Measurements from ENCODE around the gene DBR1. TPM values are rescaled to one million over a fixed set of nuclear protein-coding genes. Genes with fewer than 3 reads are reported as not detected.

The DBR1 gene
- total and polyA plus RNA-seq, 7 donors = 6.6 to 15.1 (median 9.6) TPM

GRCh38 chr3:138206196-138206595 lies 31.5 kb upstream of the DBR1 start:
- intact Hi-C loops (cut with DNase I) = no loop called here
- H3K27ac ChIP-seq = no peak overlapping the region

GRCh38 chr3:138205527-138205926 lies 30.8 kb upstream of the DBR1 start:
- H3K4me1 ChIP-seq = peaks cover 0 to 37% (median 27%) of the 10 kb centered on the region in 4 donors
- no peaks in the 10 kb centered on the region for H3K27me3 ChIP-seq
- no peak overlapping the region for H3K4me3 ChIP-seq
- no peak for TF ChIP-seq POLR2A (IDR thresholded peaks at IDR 0.05)
- no peak for TF ChIP-seq POLR2AphosphoS5 (IDR thresholded peaks at IDR 0.05)
- no peak for TF ChIP-seq CTCF (IDR thresholded peaks at IDR 0.05)
- TF ChIP-seq EP300 (IDR thresholded peaks at IDR 0.05) = no peak
- no peaks in the 10 kb centered on the region for H3K36me3 ChIP-seq
- no peaks in the 10 kb centered on the region for H3K9me3 ChIP-seq
- no peak overlapping the region for H3K27ac ChIP-seq
- no peak for DNase-seq
- 76 to 84% methylated on average over 5 of the region's 5 CpGs for WGBS, 2 donors
- intact Hi-C loops (cut with DNase I) = no loop called here

More at GRCh38 chr3:138206196-138206595, 31.5 kb upstream of the DBR1 start:
- 96 to 97% methylated on average over 2 of the region's 2 CpGs for WGBS, 2 donors
- peaks cover 0 to 38% (median 29%) of the 10 kb centered on the region in 4 donors for H3K4me1 ChIP-seq
- H3K36me3 ChIP-seq = no peaks in the 10 kb centered on the region
- no peak overlapping the region for H3K4me3 ChIP-seq
- no peaks in the 10 kb centered on the region for H3K27me3 ChIP-seq
- no peak for TF ChIP-seq CTCF (IDR thresholded peaks at IDR 0.05)
- TF ChIP-seq EP300 (IDR thresholded peaks at IDR 0.05) = no peak
- no peak for TF ChIP-seq POLR2AphosphoS5 (IDR thresholded peaks at IDR 0.05)
- DNase-seq = no peak
- no peaks in the 10 kb centered on the region for H3K9me3 ChIP-seq

- Histone ChIP-seq H3K4me1 (peaks cover 0 to 40% (median 20%) of the 10 kb centered on the region in 4 donors), H3K4me3 (no peak overlapping the region), H3K9me3 (no peaks in the 10 kb centered on the region), H3K27ac (no peak overlapping the region), H3K36me3 (no peaks in the 10 kb centered on the region), H3K27me3 (no peaks in the 10 kb centered on the region)
- intact Hi-C loops (cut with DNase I) = no loop called here
- DNase-seq = no peak
- 86 to 95% methylated on average over 4 of the region's 4 CpGs for WGBS, 2 donors
- TF ChIP-seq POLR2AphosphoS5 (IDR thresholded peaks at IDR 0.05) (no peak), CTCF (IDR thresholded peaks at IDR 0.05) (no peak), EP300 (IDR thresholded peaks at IDR 0.05) (no peak), POLR2A (IDR thresholded peaks at IDR 0.05) (no peak)
Observed at GRCh38 chr3:138203938-138204337, 29.2 kb upstream of the DBR1 start.

- Histone ChIP-seq H3K4me3 (no peak overlapping the region), H3K4me1 (peaks cover 0 to 38% (median 20%) of the 10 kb centered on the region in 4 donors), H3K27ac (no peak overlapping the region), H3K27me3 (no peaks in the 10 kb centered on the region), H3K36me3 (no peaks in the 10 kb centered on the region), H3K9me3 (no peaks in the 10 kb centered on the region)
- intact Hi-C loops (cut with DNase I) = no loop called here
- no peak for TF ChIP-seq POLR2AphosphoS5 (IDR thresholded peaks at IDR 0.05)
- no peak for TF ChIP-seq CTCF (IDR thresholded peaks at IDR 0.05)
- no peak for TF ChIP-seq EP300 (IDR thresholded peaks at IDR 0.05)
- TF ChIP-seq POLR2A (IDR thresholded peaks at IDR 0.05) = no peak
- WGBS, 2 donors = 83 to 96% methylated on average over 3 of the region's 3 CpGs
- DNase-seq = no peak
Observed at GRCh38 chr3:138202945-138203701, 28.4 kb upstream of the DBR1 start.

Data from sigmoid colon (tissue), 7 donors.